Calu3 (cell line): Measurements from ENCODE around the gene XAB2. TPM values are rescaled to one million over a fixed set of nuclear protein-coding genes. Genes with fewer than 3 reads are reported as not detected.
"Not testable (repeated sequence)": the region's sequence is repeated elsewhere in the genome, so short reads cannot be mapped to it uniquely, and the experiment has no call there.

Source experiments
- BruUV-seq: library from RNA; stranded (reverse); fragments of 400-500 nt; replicated peaks from 2 replicates; lab custom pipeline; 2021; lab: Mats Ljungman, UMichigan
- CTCF ChIA-PET: fragments of 300-600 bp; sonication (Branson Sonifier 250); formaldehyde crosslinking; loops from one replicate; lab custom pipeline; 2022; ENCODE audit warnings: antibody characterized with exemption; lab: Charles Lee
- DNase-seq: peaks from one replicate; pipeline ENCODE4 v3.0.0; 2022
- H3K27ac Mint-ChIP-seq: one replicate; pipeline ENCODE4 v1.8.0; 2022; ENCODE audit warnings: mixed read lengths; ENCODE audit not compliant: unreplicated experiment
- H3K27me3 Mint-ChIP-seq: one replicate; pipeline ENCODE4 v1.8.0; 2022; ENCODE audit warnings: mixed read lengths; ENCODE audit not compliant: unreplicated experiment
- H3K36me3 Mint-ChIP-seq: one replicate; pipeline ENCODE4 v1.8.0; 2022; ENCODE audit warnings: mild to moderate bottlenecking, moderate library complexity, mixed read lengths; ENCODE audit not compliant: insufficient read depth, unreplicated experiment
- H3K4me1 Mint-ChIP-seq: one replicate; pipeline ENCODE4 v1.8.0; 2022; ENCODE audit warnings: mild to moderate bottlenecking, low read depth, mixed read lengths; ENCODE audit not compliant: unreplicated experiment
- H3K4me3 Mint-ChIP-seq: one replicate; pipeline ENCODE4 v1.8.0; 2022; ENCODE audit warnings: mild to moderate bottlenecking, low read depth, moderate library complexity, mixed read lengths; ENCODE audit not compliant: unreplicated experiment
- H3K9me3 Mint-ChIP-seq: one replicate; pipeline ENCODE4 v1.8.0; 2022; ENCODE audit warnings: low read depth, mixed read lengths; ENCODE audit not compliant: unreplicated experiment
- intact Hi-C: fragments of 100-400 bp; cut with micrococcal nuclease; formaldehyde crosslinking; loops from one replicate; pipeline ENCODE4 v1.10.0; 2022; ENCODE audit not compliant: unreplicated experiment
- total RNA-seq: library from RNA; stranded (reverse); gene quantifications from 2 replicates; pipeline ENCODE4 v1.2.3, GENCODE V29; 2022
- TF ChIP-seq, protein P1 (sequence below): fragments of 200-600 bp; IDR thresholded peaks from one replicate; pipeline ENCODE4 v1.8.0; 2022; ENCODE audit warnings: antibody characterized with exemption; ENCODE audit not compliant: unreplicated experiment

The XAB2 gene
- total RNA-seq, 1 experiment from 2014 or later: 33.0 TPM

DNA sequence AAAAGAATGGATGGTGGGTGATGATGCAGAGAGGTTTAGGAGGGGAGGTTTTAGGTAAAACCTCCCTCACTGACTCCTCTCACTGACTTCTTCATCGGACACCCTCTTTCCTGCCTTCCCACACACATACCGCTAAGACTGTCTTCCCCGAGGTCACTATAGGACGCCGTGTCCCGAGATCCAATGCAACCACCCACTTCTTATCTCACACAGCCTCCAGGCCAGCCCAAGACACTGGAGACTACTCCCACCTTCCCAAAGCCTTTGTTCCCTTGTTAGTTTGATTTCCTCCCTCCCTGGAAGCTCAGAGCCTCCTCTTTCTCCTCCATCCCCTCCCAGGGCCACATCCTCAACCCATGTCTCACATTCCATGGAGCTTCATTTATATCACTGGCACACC, 50.2 kb downstream of the XAB2 start:
- intact Hi-C loops: no loop called here
- H3K27ac Mint-ChIP-seq: no peak overlapping the region
- no peak overlapping the region for H3K4me3 Mint-ChIP-seq
- TF ChIP-seq, protein P1, sequence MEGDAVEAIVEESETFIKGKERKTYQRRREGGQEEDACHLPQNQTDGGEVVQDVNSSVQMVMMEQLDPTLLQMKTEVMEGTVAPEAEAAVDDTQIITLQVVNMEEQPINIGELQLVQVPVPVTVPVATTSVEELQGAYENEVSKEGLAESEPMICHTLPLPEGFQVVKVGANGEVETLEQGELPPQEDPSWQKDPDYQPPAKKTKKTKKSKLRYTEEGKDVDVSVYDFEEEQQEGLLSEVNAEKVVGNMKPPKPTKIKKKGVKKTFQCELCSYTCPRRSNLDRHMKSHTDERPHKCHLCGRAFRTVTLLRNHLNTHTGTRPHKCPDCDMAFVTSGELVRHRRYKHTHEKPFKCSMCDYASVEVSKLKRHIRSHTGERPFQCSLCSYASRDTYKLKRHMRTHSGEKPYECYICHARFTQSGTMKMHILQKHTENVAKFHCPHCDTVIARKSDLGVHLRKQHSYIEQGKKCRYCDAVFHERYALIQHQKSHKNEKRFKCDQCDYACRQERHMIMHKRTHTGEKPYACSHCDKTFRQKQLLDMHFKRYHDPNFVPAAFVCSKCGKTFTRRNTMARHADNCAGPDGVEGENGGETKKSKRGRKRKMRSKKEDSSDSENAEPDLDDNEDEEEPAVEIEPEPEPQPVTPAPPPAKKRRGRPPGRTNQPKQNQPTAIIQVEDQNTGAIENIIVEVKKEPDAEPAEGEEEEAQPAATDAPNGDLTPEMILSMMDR: no peak
- peaks cover 27% of the 10 kb centered on the region for H3K27me3 Mint-ChIP-seq
- DNase-seq: no peak
- H3K4me1 Mint-ChIP-seq: no peaks in the 10 kb centered on the region
- no TSS peak for BruUV-seq
- no peaks in the 10 kb centered on the region for H3K36me3 Mint-ChIP-seq
- H3K9me3 Mint-ChIP-seq: no peaks in the 10 kb centered on the region
- CTCF ChIA-PET: no interaction called here

DNA sequence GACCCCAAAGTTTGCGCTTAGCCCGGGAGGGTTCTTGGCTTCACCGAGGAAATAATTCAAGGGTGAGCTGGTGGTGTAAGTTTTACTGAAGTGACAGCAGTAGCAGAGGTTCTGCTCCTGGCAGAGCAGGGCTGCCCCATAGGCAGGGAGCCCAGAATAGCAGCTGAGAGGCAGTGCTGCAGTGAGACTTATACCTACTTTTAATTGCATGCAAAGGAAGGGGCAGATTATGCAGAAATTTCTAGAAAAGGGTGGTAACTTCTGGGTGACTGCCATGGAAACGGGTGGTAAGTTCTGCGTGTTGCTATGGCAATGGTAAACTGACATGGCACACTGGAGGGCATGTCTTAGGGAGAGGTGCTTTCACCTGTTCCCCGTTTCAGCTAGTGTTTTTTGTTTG, 51.2 kb downstream of the XAB2 start:
- no peak overlapping the region for H3K4me3 Mint-ChIP-seq
- intact Hi-C loops: no loop called here
- CTCF ChIA-PET: no interaction called here
- TF ChIP-seq, protein P1: no peak
- peaks cover 27% of the 10 kb centered on the region for H3K27me3 Mint-ChIP-seq
- no peaks in the 10 kb centered on the region for H3K36me3 Mint-ChIP-seq
- H3K4me1 Mint-ChIP-seq: no peaks in the 10 kb centered on the region
- no peaks in the 10 kb centered on the region for H3K9me3 Mint-ChIP-seq
- no peak for DNase-seq
- H3K27ac Mint-ChIP-seq: no peak overlapping the region
- BruUV-seq: no TSS peak

DNA sequence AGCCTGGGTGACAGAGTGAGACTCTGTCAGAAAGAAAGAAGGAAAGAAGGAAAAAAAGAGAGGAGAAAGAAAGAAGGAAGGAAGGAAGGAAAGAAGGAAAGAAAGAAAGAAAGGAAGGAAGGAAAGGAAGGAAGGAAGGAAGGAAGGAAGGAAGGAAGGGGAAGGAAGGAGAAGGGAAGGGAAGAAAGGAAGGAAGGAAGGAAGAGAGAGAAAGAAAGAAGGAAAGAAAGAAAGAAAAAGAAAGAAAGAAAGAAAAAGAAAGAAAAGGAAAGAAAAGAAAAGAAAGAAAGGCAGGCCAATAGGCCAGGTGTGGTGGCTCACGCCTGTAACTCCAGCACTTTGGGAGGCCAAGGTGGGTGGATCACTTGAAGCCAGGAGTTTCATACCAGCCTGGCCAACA, 51.9 kb downstream of the XAB2 start:
- H3K27me3 Mint-ChIP-seq: peaks cover 27% of the 10 kb centered on the region
- BruUV-seq, H3K27ac Mint-ChIP-seq, H3K9me3 Mint-ChIP-seq, H3K4me1 Mint-ChIP-seq, CTCF ChIA-PET, DNase-seq, H3K36me3 Mint-ChIP-seq, H3K4me3 Mint-ChIP-seq, intact Hi-C loops: not testable (repeated sequence)

DNA sequence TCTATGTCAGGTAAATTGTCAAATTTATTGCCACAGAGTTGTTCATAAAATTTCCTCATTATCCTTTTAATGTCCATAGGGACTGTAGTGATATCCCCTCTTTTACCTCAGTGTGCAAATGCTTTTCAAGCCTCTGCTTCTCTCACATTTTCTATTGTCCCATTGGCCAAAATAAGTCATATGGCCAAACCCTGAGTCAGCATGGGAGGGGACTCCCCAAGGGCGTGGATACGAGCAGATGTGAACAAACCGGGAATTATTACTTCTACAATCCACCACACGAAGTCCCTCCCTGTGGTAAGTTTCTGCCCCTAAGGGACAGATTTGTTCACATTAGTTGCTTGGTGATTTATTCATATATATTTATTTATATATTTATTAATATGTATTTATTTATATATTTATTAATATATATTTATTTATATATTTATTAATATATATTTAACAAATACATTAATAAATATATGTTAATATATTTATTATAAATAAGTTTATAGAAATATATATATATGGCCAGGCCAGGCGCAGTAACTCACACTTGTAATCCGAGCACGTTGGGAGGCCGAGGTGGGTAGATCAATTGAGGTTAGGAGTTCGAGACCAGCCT, 53.8 kb downstream of the XAB2 start:
- TF ChIP-seq, protein P1: no peak
- BruUV-seq: no TSS peak

DNA sequence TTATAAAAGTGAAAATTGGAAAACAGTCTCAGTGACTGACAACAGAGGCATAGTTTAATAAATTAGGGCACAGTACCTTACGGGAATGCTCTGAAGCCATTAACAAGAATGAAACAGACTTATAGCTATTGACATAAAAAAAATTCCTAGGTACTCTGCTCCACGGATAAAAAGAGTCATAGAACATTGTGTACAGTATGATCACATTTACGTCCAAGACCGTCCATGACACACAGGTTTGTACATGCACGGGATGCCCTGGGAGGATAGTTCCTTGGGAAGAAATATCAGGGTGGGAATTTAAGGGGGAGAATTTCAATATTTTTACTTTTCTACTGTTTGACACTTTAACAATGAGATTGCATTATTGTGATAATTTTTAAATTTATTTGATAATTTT, 58.6 kb downstream of the XAB2 start:
- no TSS peak for BruUV-seq
- no peak overlapping the region for H3K27ac Mint-ChIP-seq
- CTCF ChIA-PET: interaction anchor here (0.7 kb wide), 1 partner anchor 81 kb away, joined by 3 read pairs; no protein-coding TSS in a partner anchor
- H3K9me3 Mint-ChIP-seq: no peaks in the 10 kb centered on the region
- H3K36me3 Mint-ChIP-seq: no peaks in the 10 kb centered on the region
- TF ChIP-seq, protein P1: no peak
- no peak for DNase-seq
- intact Hi-C loops: no loop called here
- no peak overlapping the region for H3K4me3 Mint-ChIP-seq
- no peaks in the 10 kb centered on the region for H3K27me3 Mint-ChIP-seq
- H3K4me1 Mint-ChIP-seq: no peaks in the 10 kb centered on the region

More for the DNA sequence above, 53.8 kb downstream of the XAB2 start:
- no peak overlapping the region for H3K27ac Mint-ChIP-seq
- CTCF ChIA-PET: no interaction called here
- H3K4me3 Mint-ChIP-seq: no peak overlapping the region
- H3K36me3 Mint-ChIP-seq: no peaks in the 10 kb centered on the region
- H3K4me1 Mint-ChIP-seq: no peaks in the 10 kb centered on the region
- intact Hi-C loops: no loop called here
- no peak for DNase-seq
- peaks cover 27% of the 10 kb centered on the region for H3K27me3 Mint-ChIP-seq
- H3K9me3 Mint-ChIP-seq: no peaks in the 10 kb centered on the region
